ENCODE data around the gene SCARB1. TPM values are rescaled to one million over a fixed set of nuclear protein-coding genes. Genes with fewer than 3 reads are reported as not detected.

Gene SCARB1
- total RNA-seq, 4 donors from 2014 or later = 33.7 to 252 (median 43.6) TPM

DNA sequence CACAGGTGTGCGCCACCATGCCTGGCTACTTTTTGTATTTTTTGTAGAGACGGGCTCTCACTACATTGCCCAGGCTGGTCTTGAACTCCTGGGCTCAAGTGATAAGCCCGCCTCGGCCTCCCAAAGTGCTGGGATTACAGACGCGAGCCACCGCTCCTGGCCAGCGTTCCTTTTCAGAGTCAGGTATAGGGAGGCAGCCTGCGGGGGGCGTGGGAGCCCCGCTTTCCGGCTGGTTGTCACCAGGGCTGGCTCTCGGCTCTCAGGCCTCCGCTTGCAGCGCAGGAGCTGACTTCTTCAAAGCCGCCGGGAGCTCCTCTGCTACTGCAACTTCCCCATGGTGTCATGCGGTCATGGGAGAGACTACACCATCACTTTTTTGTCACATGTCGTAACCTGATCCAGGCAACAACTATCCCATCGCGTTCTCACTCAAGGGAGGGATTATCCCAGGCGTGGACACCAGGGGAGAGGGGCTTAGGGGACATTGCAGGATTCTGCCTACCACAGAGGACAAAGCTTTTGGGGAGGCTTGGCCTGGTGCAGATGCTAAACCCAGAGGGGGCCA lies 129.4 kb downstream of the SCARB1 start:
- no peak for TF ChIP-seq EP300 (IDR thresholded peaks at IDR 0.05; ENCODE audit: low read depth)
- TF ChIP-seq POLR2AphosphoS5 (IDR thresholded peaks at IDR 0.05) = peak in 1 of 3 donors; percentile 19
- TF ChIP-seq, protein P1, sequence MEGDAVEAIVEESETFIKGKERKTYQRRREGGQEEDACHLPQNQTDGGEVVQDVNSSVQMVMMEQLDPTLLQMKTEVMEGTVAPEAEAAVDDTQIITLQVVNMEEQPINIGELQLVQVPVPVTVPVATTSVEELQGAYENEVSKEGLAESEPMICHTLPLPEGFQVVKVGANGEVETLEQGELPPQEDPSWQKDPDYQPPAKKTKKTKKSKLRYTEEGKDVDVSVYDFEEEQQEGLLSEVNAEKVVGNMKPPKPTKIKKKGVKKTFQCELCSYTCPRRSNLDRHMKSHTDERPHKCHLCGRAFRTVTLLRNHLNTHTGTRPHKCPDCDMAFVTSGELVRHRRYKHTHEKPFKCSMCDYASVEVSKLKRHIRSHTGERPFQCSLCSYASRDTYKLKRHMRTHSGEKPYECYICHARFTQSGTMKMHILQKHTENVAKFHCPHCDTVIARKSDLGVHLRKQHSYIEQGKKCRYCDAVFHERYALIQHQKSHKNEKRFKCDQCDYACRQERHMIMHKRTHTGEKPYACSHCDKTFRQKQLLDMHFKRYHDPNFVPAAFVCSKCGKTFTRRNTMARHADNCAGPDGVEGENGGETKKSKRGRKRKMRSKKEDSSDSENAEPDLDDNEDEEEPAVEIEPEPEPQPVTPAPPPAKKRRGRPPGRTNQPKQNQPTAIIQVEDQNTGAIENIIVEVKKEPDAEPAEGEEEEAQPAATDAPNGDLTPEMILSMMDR (IDR thresholded peaks at IDR 0.05) = no peak
- no peak for TF ChIP-seq POLR2A (IDR thresholded peaks at IDR 0.05)
- in situ Hi-C loops (cut with MboI; ENCODE audit: low pct_ligation_motif_present in 1 of 4, low pct_unique_long_range_greater_than_20kb in 1 of 4, low sequenced_read_pairs in 3 of 4) (no loop called here), intact Hi-C loops (cut with DNase I; ENCODE audit: low total_unique reads) (loop anchor here (10.0 kb wide), 1 partner anchor 110 kb away; no protein-coding TSS in a partner anchor)
- Histone ChIP-seq H3K27ac (peak overlapping the region; percentile 26 to 44 (median 36)), H3K36me3 (no peaks in the 10 kb centered on the region), H3K9me3 (no peaks in the 10 kb centered on the region), H3K4me3 (no peak overlapping the region), H3K27me3 (no peaks in the 10 kb centered on the region), H3K4me1 (peaks cover 0 to 17% (median 6%) of the 10 kb centered on the region in 4 donors)
- 79% methylated on average over 22 of the region's 22 CpGs; no CpG with 5 or more reads in 1 of the 2 donors for WGBS, 2 donors (ENCODE audit: low coverage in 1 of 2)
- no peak for DNase-seq

DNA sequence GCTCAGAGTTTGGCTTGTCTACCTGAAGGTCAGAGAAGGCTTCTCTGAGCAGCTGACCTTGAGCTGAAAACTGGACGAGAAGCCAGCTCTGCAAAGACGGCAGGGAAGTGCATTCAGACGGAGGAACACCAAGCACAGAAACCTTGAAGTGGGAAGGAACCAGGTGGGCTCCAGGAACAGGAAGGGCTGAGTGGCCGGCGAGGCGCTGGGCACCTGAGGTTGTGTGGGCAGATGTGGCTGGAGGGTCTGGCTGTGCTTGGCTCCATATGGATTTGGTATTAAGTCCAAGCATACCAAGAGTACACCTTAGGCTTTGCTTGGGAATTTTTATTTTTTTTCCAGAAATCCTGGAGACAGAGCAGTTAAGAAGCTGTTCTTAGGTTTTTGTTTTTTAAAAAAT lies 130.6 kb downstream of the SCARB1 start:
- WGBS, 2 donors (ENCODE audit: low coverage in 1 of 2) = 94% methylated on average over 6 of the region's 6 CpGs; no CpG with 5 or more reads in 1 of the 2 donors
- TF ChIP-seq EP300 (IDR thresholded peaks at IDR 0.05; ENCODE audit: low read depth) (no peak), POLR2AphosphoS5 (IDR thresholded peaks at IDR 0.05) (no peak), POLR2A (IDR thresholded peaks at IDR 0.05) (no peak)
- TF ChIP-seq, protein P1 (IDR thresholded peaks at IDR 0.05) = no peak
- H3K9me3 ChIP-seq = no peaks in the 10 kb centered on the region
- H3K36me3 ChIP-seq = no peaks in the 10 kb centered on the region
- intact Hi-C loops (cut with DNase I; ENCODE audit: low total_unique reads) = loop anchor here (10.0 kb wide), 1 partner anchor 108 kb away; no protein-coding TSS in a partner anchor
- no peaks in the 10 kb centered on the region for H3K27me3 ChIP-seq
- in situ Hi-C loops (cut with MboI; ENCODE audit: low pct_ligation_motif_present in 1 of 4, low pct_unique_long_range_greater_than_20kb in 1 of 4, low sequenced_read_pairs in 3 of 4) = no loop called here
- DNase-seq = no peak
- no peak overlapping the region for H3K4me3 ChIP-seq
- H3K4me1 ChIP-seq = peaks cover 0 to 17% (median 6%) of the 10 kb centered on the region in 4 donors
- H3K27ac ChIP-seq = no peak overlapping the region

DNA sequence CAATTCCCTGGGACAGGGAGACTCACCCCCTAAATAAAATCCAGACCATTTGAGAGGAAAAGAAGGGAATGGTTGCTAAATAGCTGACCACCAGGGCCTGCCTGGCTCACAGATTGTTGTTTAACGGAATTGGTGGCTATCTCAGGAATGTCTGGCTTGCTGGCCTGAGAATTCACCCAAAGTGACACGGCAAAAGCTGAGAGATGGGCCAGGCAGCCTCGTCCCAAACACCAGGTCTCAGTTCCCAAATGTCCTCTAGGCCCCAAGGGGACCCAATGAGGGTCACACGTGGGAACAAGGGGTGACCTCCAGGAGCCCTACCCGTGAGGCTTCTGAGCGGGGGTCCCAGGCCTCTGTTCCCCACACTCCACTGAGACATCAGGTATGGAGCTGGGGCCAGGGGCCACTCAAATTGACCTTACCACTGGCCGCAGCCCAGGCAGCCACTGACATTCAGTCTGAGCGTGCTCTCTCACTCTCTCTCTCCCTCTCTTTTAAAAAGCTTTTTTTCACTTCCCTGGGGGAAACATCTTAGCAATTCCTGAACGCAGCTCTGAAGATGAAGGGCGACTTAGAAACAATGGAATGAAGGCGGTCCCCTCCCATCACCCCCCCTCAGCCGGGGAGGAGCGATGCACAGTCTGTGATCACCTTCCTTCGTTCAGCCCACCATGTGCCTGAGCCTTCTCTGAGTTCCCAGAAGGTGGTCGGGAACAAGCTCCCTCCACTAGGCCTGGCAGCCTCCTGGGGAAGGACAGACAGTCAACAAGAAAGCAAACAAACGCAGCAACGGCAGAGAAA lies 131.2 kb downstream of the SCARB1 start:
- TF ChIP-seq, protein P1 (IDR thresholded peaks at IDR 0.05) = no peak
- no peak for TF ChIP-seq POLR2A (IDR thresholded peaks at IDR 0.05)
- TF ChIP-seq EP300 (IDR thresholded peaks at IDR 0.05; ENCODE audit: low read depth) = no peak
- TF ChIP-seq POLR2AphosphoS5 (IDR thresholded peaks at IDR 0.05) = no peak
- DNase-seq = no peak
- Histone ChIP-seq H3K27me3 (no peaks in the 10 kb centered on the region), H3K36me3 (no peaks in the 10 kb centered on the region), H3K4me1 (peaks cover 0 to 17% (median 6%) of the 10 kb centered on the region in 4 donors), H3K27ac (no peak overlapping the region), H3K4me3 (no peak overlapping the region), H3K9me3 (no peaks in the 10 kb centered on the region)
- in situ Hi-C loops (cut with MboI; ENCODE audit: low pct_ligation_motif_present in 1 of 4, low pct_unique_long_range_greater_than_20kb in 1 of 4, low sequenced_read_pairs in 3 of 4) (no loop called here), intact Hi-C loops (cut with DNase I; ENCODE audit: low total_unique reads) (loop anchor here (10.0 kb wide), 1 partner anchor 108 kb away; no protein-coding TSS in a partner anchor)
- 76 to 78% methylated on average over 5 to 17 of the region's 17 CpGs for WGBS, 2 donors (ENCODE audit: low coverage in 1 of 2)

DNA sequence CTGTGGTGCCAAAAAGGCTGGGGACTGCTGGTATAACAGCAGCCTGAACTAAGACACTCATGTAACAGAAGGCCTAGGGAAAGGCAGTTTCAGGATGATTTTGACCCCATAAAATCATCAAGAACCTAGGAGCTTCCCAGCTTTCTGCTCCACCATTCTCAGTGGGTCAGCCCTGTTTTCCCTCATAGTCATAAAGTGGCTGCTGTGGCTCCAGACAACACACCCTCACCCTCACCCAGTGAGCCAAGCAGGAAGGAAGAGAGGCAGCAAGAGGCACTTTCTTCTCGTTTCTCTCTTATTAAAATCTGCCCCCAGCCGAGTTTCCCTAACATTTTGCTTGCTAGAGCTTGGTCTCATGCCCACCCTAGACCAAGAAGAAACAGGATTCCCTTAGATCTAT lies 131.8 kb downstream of the SCARB1 start:
- TF ChIP-seq POLR2AphosphoS5 (IDR thresholded peaks at IDR 0.05) = no peak
- no peak for TF ChIP-seq EP300 (IDR thresholded peaks at IDR 0.05; ENCODE audit: low read depth)
- TF ChIP-seq POLR2A (IDR thresholded peaks at IDR 0.05) = no peak
- TF ChIP-seq, protein P1 (IDR thresholded peaks at IDR 0.05) = no peak
- in situ Hi-C loops (cut with MboI; ENCODE audit: low pct_ligation_motif_present in 1 of 4, low pct_unique_long_range_greater_than_20kb in 1 of 4, low sequenced_read_pairs in 3 of 4) = no loop called here
- H3K27ac ChIP-seq = no peak overlapping the region

More for the DNA sequence above, 131.8 kb downstream of the SCARB1 start:
- H3K9me3 ChIP-seq = no peaks in the 10 kb centered on the region
- intact Hi-C loops (cut with DNase I; ENCODE audit: low total_unique reads) = loop anchor here (10.0 kb wide), 1 partner anchor 107 kb away; no protein-coding TSS in a partner anchor
- H3K27me3 ChIP-seq = no peaks in the 10 kb centered on the region
- 63% methylated on average over 2 of the region's 2 CpGs; no CpG with 5 or more reads in 1 of the 2 donors for WGBS, 2 donors (ENCODE audit: low coverage in 1 of 2)
- no peak for DNase-seq
- peaks cover 0 to 17% (median 6%) of the 10 kb centered on the region in 4 donors for H3K4me1 ChIP-seq
- H3K36me3 ChIP-seq = no peaks in the 10 kb centered on the region
- H3K4me3 ChIP-seq = no peak overlapping the region
